NCI-H128 (cell line): Measurements from ENCODE around the gene LAMB4.

Source experiments
- DNase-seq: peaks from one replicate; lab custom pipeline; 2025; ENCODE audit not compliant: unreplicated experiment; lab: John Stamatoyannopoulos, UW

Gene LAMB4

GRCh38 chr7:107975394-107976013, 154.7 kb downstream of the LAMB4 start:
- no peak for DNase-seq

- no peak for DNase-seq
Observed at GRCh38 chr7:107973861-107974260, 156.3 kb downstream of the LAMB4 start.
